GM18502 (cell line): ENCODE data around the gene RAB44.
A peak's percentile ranks its signal among the peaks of the same experiment; 100 is the strongest.

Experiments used
- ATAC-seq: cut with Tn5 transposase; IDR thresholded peaks from one replicate; pipeline ENCODE4 v1.9.1; 2021; ENCODE audit warnings: mild to moderate bottlenecking; ENCODE audit not compliant: unreplicated experiment, poor library complexity

The RAB44 gene

GRCh38 chr6:36765190-36765589 lies 67.6 kb downstream of the RAB44 start:
- no peak for ATAC-seq

- peak; percentile 76 for ATAC-seq
These were observed 68.2 kb downstream of the RAB44 start for GRCh38 chr6:36765594-36766398.

- ATAC-seq, result no peak
These were observed 68.8 kb downstream of the RAB44 start for GRCh38 chr6:36766399-36766945.

- ATAC-seq, result no peak
These were observed 71.6 kb downstream of the RAB44 start for GRCh38 chr6:36769183-36769675.

- no peak for ATAC-seq
These were observed 72.3 kb downstream of the RAB44 start for GRCh38 chr6:36769676-36770499.

GRCh38 chr6:36771145-36771544 lies 73.5 kb downstream of the RAB44 start:
- no peak for ATAC-seq

- ATAC-seq, result no peak
These were observed 74.8 kb downstream of the RAB44 start for GRCh38 chr6:36772397-36772796.

- no peak for ATAC-seq
These were observed 76.7 kb downstream of the RAB44 start for GRCh38 chr6:36774331-36774730.

- no peak for ATAC-seq
These were observed 78.5 kb downstream of the RAB44 start for GRCh38 chr6:36776167-36776566.

- ATAC-seq, result no peak
These were observed 80.2 kb downstream of the RAB44 start for GRCh38 chr6:36777801-36778200.

GRCh38 chr6:36779227-36779626 lies 81.6 kb downstream of the RAB44 start:
- ATAC-seq, result no peak

- no peak for ATAC-seq
These were observed 83.0 kb downstream of the RAB44 start for GRCh38 chr6:36780442-36781177.

- no peak for ATAC-seq
These were observed 84.0 kb downstream of the RAB44 start for GRCh38 chr6:36781669-36782068.
